HL-60/S4 treated with retinoic acid at 250 ng/mL for 4 days and 3 days (cell line): ENCODE data around the gene CCDC38.

Source experiments
- in situ Hi-C: fragments of 300-500 bp; cut with MboI; formaldehyde crosslinking; loops from 2 replicates; pipeline ENCODE4 v1.7.0; 2022; ENCODE audit warnings: low sequenced_read_pairs

CCDC38 gene

DNA sequence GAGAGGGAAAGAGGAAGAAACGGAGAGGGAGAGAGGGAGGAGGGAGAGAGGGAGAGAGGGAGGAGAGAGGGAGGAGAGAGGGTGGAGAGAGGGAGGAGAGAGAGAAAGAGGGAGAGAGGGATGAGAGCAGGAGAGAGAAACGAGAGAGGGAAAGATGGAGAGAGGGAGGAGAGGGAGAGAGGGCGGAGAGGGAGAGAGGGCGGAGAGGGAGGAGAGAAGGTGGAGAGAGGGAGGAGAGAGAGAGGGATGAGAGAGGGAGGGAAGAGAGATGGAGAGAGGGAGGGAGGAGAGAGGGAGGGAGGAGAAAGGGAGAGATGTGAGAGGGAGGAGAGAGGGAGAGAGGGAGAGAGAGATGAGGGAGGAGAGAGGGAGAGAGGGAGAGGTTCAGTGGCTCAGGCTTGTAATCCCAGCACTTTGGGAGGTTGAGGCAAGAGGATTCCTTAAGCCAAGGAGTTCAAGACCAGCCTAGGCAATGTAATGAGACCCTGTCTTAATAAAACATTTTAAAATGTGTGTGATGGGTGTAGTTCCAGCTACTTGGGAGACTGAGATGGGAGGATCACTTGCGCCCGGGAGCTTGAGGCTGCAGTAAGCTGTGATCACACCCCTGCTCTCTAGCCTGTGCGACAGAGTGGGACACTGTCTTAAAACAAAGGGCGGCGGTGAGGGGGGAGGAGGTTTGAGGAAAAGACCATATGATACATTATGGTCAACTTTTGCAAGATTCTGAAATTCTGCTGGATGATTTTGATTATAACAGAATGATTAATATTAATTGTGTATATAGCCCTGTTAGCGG, 105.0 kb downstream of the CCDC38 start:
- in situ Hi-C loops: no loop called here

DNA sequence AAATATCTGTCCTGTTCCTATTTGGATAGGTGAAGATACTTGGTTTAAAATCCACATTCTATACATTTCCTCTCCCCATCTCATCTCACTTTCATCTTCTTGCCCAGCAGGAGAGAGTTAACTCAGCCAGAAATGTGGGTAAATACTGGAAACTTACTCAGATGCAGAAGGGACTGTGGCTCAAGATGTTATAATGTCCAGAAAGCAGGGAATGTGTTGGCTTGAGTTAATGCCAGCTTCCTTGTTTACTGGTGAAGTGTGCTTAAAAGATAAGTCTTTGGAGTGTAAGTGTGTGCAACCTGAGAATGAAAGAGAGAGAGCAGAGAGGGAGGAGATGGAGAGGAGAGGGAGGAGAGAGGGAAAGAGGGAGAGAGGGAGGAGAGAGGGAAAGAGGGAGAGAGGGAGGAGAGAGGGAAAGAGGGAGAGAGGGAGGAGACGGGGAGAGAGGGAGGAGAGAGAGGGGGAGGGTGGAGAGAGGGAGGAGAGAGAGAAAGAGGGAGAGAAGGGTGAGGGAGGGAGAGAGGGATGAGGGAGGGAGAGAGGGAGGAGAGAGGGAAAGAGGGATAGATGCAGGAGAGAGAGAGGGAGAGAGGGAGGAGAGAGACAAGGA, 105.7 kb downstream of the CCDC38 start:
- in situ Hi-C loops: no loop called here

DNA sequence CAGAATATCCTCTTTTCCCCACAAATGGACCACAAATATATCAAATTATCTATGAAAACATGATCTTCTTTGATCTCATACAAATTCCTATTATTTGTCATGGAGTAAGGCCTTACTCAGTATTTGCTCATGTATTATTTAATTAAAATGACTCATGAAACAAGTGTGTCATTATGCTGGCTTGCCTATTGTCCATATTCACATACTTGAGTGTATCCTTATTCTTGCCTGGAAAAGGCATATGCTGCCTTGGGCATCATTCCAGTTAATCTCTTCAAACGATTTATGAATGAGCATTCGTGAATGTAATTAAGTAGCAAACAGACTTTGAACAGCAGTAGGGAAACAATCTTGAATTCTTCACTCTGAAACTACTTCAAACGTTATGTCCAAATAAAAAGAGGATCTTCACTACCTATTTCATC, 106.2 kb downstream of the CCDC38 start:
- in situ Hi-C loops: no loop called here

DNA sequence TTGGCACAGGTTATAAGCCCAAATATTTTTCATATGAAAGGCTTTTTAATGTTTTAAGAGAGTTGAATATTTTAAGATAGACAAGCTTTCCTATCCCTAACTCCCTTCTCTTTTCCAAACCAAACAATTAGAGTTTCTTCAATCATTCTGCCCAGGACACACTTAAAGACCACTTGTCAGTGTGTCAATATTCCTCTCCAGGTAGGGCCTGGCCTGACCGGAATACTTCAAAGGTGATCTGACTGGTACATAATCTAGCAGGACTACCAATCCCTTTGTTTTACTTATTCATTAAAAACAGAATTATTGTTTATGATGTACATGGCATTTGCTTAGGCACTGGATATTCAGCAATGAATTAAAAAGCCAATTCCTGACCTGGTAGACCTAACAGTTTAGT, 107.8 kb downstream of the CCDC38 start:
- in situ Hi-C loops: no loop called here

DNA sequence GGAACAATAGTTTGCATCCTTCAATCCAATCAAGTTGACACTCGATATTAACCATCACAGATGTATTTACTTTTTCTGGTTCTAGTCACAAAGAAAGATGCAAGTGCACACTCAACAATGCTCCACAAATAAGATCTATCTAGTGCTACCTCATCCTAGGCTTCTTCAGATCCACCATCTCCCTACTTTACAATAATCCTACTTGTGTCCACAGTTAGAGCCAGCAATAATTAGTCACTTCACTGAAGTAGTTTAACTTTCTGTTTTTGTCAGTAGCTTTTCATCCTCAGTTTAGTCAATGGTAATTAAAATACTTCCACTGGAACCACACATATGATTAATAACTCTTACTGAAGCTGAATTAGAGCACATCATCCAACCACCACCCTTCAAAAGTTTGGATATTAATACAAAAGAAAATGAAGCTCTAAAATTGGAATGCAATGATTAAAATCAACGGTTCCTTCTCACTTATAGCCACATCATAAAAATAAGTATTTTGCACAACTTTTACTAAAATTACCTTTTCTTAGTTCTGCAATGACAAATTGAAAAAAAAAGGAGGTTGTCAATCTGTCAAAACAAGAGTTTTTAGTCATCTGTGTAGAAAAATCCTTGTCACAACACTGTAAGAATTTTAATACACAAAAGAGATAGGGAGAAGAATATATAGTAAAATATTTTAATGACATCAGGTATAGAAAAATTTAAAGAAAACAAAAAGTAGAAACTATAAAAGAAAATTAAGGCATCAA, 111.9 kb downstream of the CCDC38 start:
- in situ Hi-C loops: no loop called here

DNA sequence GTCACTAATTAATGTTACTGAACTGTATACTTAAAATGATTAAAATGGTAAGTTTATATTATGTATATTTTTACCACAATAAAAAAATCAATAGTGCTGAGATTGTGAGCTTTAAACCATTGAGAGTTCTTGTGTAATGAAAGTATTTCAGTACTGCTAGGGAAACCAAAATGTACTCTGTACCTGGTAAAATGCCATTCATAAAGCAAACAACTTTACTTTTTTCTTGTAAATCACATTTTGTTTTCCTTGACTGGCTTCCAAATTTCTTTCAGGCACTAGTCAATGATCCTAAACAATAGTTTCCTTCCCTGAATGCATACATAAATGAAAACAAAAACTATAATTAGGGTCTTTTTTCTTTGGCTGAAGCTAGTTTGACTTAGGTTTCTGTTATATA, 113.0 kb downstream of the CCDC38 start:
- in situ Hi-C loops: no loop called here

DNA sequence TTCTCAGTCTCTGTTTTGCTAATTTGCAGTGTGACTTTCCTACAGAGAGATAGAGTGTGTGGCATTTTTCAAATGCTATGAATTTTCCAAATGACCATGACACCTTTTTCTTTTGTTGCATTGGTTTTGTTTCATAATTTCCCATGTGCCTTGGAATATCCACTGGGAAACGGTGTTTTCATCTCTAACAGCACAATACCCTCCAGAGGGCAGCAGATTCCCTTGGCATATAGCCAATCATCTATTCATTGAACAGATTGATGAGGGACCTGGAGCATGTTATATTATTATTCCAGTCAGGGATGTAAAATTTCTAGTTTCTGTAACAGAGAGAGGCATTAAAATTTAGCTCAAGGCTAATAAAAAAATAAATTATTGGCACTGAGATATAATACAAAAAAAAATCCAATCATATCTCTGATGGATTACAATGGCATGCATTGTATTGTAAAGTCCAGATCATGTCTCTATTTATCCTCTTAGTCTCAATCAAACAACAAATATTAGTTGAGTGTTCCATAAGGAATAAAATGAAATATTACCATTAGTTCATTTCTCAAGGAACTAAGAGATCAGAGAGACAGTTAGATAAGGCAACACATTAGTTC, 122.2 kb downstream of the CCDC38 start:
- in situ Hi-C loops: no loop called here
